ENCODE data around the gene SERPINA3. TPM values are rescaled to one million over a fixed set of nuclear protein-coding genes. Genes with fewer than 3 reads are reported as not detected.

Gene SERPINA3
- total and polyA plus RNA-seq, 2 donors (not counting 1 experiment from before 2014, with no cell fraction given) = not detected

DNA sequence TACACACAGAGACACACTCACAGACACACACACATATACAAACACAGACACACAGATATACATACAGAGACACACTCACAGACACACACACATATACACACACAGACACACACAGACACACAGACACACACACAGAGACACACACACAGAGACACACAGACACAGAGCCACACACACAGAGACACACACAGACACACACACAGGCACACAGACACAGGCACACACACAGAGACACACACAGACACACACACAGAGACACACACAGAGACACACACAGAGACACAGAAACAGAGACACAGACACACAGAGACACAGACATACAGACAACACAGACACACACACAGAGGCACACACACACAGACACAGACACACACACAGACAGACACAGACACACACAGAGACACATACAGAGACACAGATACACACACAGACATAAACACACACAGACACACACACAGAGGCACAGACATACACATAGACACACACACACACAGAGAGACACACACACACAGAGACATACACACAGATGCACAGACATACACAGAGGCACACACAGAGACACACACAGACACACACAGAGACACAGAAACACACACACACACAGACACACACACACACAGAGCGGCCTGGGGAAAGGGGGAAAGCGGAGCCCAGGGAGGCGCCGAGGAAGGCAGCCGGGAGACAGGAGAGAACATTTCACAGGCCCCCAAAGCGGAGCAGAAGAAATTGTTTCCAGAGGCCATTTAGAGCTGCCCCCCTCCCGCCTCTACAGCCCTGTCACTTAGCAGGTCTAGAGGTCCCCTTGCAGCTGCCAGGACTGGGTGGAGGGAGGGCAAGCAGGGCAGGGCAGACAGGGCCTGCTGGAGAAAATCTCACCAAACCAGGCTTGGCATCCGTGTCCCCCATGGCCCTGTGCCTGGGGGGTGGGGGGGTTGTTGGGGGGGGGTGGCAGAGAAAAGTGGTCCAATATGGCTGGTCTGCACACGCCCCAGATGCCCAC, 38.9 kb downstream of the SERPINA3 start:
- WGBS (ENCODE audit: insufficient coverage) = 78% methylated on average over 3 of the region's 9 CpGs
- ATAC-seq (ENCODE audit: low read depth) (no peak), DNase-seq (no peak)
- no peak overlapping the region for H3K9ac ChIP-seq (ENCODE audit: low read length)
- Mint-ChIP-seq H3K9me3 (ENCODE audit: insufficient read depth) (peaks cover under 1% of the 10 kb centered on the region), H3K27me3 (no peaks in the 10 kb centered on the region), H3K4me3 (no peak overlapping the region), H3K27ac (no peak overlapping the region), H3K4me1 (no peaks in the 10 kb centered on the region)
- intact Hi-C loops (cut with micrococcal nuclease) = no loop called here
- no peak overlapping the region for H2AFZ ChIP-seq (ENCODE audit: insufficient read depth, low read depth, low read length, poor library complexity, severe bottlenecking)
- no peaks in the 10 kb centered on the region for H3K79me2 ChIP-seq (ENCODE audit: control insufficient read depth, insufficient read depth, low read length)
- peaks cover 0 to 31% (median 6%) of the 10 kb centered on the region in 3 donors for H3K9me3 ChIP-seq (ENCODE audit: control extremely low read depth in 1 of 3, control insufficient read depth in 2 of 3, insufficient read depth in 1 of 3, low read length in 2 of 3)
- no peak overlapping the region for H3K4me2 ChIP-seq (replicated peaks; ENCODE audit: low read depth, low read length, poor library complexity, severe bottlenecking)
- H3K4me3 ChIP-seq (ENCODE audit: control extremely low read depth in 1 of 5, extremely low read depth in 1 of 5, insufficient read depth in 1 of 5, low read depth in 2 of 5, low read length in 4 of 5) = no peak overlapping the region
- H4K20me1 ChIP-seq (ENCODE audit: control insufficient read depth, insufficient read depth, low read length, poor library complexity, severe bottlenecking) = no peaks in the 10 kb centered on the region
- no peaks in the 10 kb centered on the region for H3K27me3 ChIP-seq (replicated peaks in 1 of 4; ENCODE audit: control extremely low read depth in 1 of 4, control insufficient read depth in 3 of 4, insufficient read depth in 4 of 4, low read length in 3 of 4)
- no peaks in the 10 kb centered on the region for H3K36me3 ChIP-seq (replicated peaks in 1 of 2; ENCODE audit: control extremely low read depth in 1 of 2, control insufficient read depth in 1 of 2, extremely low read depth in 1 of 2, insufficient read depth in 2 of 2, low read length in 1 of 2)
- no peaks in the 10 kb centered on the region for H3K4me1 ChIP-seq (ENCODE audit: control insufficient read depth in 2 of 2, insufficient read depth in 2 of 2, low read length in 2 of 2)
- TF ChIP-seq EZH2 (IDR thresholded peaks at IDR 0.05; ENCODE audit: borderline replicate concordance, insufficient read depth, low read depth, low read length, poor library complexity, severe bottlenecking) = no peak
- TF ChIP-seq, protein P1, sequence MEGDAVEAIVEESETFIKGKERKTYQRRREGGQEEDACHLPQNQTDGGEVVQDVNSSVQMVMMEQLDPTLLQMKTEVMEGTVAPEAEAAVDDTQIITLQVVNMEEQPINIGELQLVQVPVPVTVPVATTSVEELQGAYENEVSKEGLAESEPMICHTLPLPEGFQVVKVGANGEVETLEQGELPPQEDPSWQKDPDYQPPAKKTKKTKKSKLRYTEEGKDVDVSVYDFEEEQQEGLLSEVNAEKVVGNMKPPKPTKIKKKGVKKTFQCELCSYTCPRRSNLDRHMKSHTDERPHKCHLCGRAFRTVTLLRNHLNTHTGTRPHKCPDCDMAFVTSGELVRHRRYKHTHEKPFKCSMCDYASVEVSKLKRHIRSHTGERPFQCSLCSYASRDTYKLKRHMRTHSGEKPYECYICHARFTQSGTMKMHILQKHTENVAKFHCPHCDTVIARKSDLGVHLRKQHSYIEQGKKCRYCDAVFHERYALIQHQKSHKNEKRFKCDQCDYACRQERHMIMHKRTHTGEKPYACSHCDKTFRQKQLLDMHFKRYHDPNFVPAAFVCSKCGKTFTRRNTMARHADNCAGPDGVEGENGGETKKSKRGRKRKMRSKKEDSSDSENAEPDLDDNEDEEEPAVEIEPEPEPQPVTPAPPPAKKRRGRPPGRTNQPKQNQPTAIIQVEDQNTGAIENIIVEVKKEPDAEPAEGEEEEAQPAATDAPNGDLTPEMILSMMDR (IDR thresholded peaks at IDR 0.05) = no peak
- ChIA-PET CTCF (no interaction called here), POLR2A (no interaction called here)
- no peak overlapping the region for H3K27ac ChIP-seq (ENCODE audit: low read length in 2 of 2)

DNA sequence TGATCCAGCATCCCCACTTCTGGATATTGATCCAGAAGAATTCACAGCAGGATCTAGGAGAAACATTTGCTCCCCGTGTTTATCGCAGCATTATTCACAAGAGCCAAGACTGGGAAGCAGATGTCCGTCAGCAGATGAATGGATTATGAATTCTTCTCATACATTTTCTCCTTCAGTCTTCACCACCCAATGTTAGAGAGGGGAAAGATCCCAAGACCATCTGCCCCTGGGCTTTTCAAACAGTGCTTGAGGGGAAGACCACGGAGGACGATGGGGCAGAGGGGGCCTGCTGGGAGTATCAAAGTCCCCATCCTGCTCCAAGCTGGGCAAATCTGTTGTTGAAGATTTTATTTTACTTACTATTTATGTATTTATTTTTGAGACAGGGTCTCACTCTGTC, 41.1 kb downstream of the SERPINA3 start:
- intact Hi-C loops (cut with micrococcal nuclease) = no loop called here

More for the DNA sequence above, 41.1 kb downstream of the SERPINA3 start:
- Histone ChIP-seq H4K20me1 (ENCODE audit: control insufficient read depth, insufficient read depth, low read length, poor library complexity, severe bottlenecking) (no peaks in the 10 kb centered on the region), H3K27ac (ENCODE audit: low read length in 2 of 2) (no peak overlapping the region), H3K9me3 (ENCODE audit: control extremely low read depth in 1 of 3, control insufficient read depth in 2 of 3, insufficient read depth in 1 of 3, low read length in 2 of 3) (peaks cover 0 to 25% (median 6%) of the 10 kb centered on the region in 3 donors), H3K4me3 (ENCODE audit: control extremely low read depth in 1 of 5, extremely low read depth in 1 of 5, insufficient read depth in 1 of 5, low read depth in 2 of 5, low read length in 4 of 5) (no peak overlapping the region), H3K9ac (ENCODE audit: low read length) (no peak overlapping the region), H2AFZ (ENCODE audit: insufficient read depth, low read depth, low read length, poor library complexity, severe bottlenecking) (no peak overlapping the region), H3K79me2 (ENCODE audit: control insufficient read depth, insufficient read depth, low read length) (no peaks in the 10 kb centered on the region), H3K4me2 (replicated peaks; ENCODE audit: low read depth, low read length, poor library complexity, severe bottlenecking) (no peak overlapping the region), H3K4me1 (ENCODE audit: control insufficient read depth in 2 of 2, insufficient read depth in 2 of 2, low read length in 2 of 2) (no peaks in the 10 kb centered on the region), H3K36me3 (replicated peaks in 1 of 2; ENCODE audit: control extremely low read depth in 1 of 2, control insufficient read depth in 1 of 2, extremely low read depth in 1 of 2, insufficient read depth in 2 of 2, low read length in 1 of 2) (no peaks in the 10 kb centered on the region), H3K27me3 (replicated peaks in 1 of 4; ENCODE audit: control extremely low read depth in 1 of 4, control insufficient read depth in 3 of 4, insufficient read depth in 4 of 4, low read length in 3 of 4) (no peaks in the 10 kb centered on the region)
- no peaks in the 10 kb centered on the region for H3K27me3 Mint-ChIP-seq
- ChIA-PET CTCF (no interaction called here), POLR2A (no interaction called here)
- no peak overlapping the region for H3K27ac Mint-ChIP-seq
- DNase-seq = no peak
- H3K9me3 Mint-ChIP-seq (ENCODE audit: insufficient read depth) = no peaks in the 10 kb centered on the region
- no peak for ATAC-seq (ENCODE audit: low read depth)
- H3K4me3 Mint-ChIP-seq = no peak overlapping the region
- no peaks in the 10 kb centered on the region for H3K4me1 Mint-ChIP-seq
- TF ChIP-seq, protein P1 (IDR thresholded peaks at IDR 0.05) = no peak
- no peak for TF ChIP-seq EZH2 (IDR thresholded peaks at IDR 0.05; ENCODE audit: borderline replicate concordance, insufficient read depth, low read depth, low read length, poor library complexity, severe bottlenecking)
- 60% methylated on average over 1 of the region's 5 CpGs for WGBS (ENCODE audit: insufficient coverage)
